Measurements from ENCODE around the gene WDR38. TPM values are rescaled to one million over a fixed set of nuclear protein-coding genes. Genes with fewer than 3 reads are reported as not detected.
A peak's percentile ranks its signal among the peaks of the same experiment; 100 is the strongest.

The WDR38 gene
- total and polyA plus RNA-seq, 9 of the 15 experiments (the other 6 are each of a cell fraction or from before 2014, with no cell fraction given) = not detected

GRCh38 chr9:124868511-124869465 lies 15.5 kb downstream of the WDR38 start (continued):
- TF ChIP-seq GATA2 (CRISPR knock-in tag; IDR thresholded peaks at IDR 0.05) = no peak
- no peak for TF ChIP-seq TFE3 (CRISPR knock-in tag; IDR thresholded peaks at IDR 0.05)
- no peak for TF ChIP-seq CAMTA2 (CRISPR knock-in tag; conservative IDR thresholded peaks at IDR 0.05)
- no peak for TF ChIP-seq TFAM (CRISPR knock-in tag; conservative IDR thresholded peaks at IDR 0.05)
- no peak for TF ChIP-seq ZKSCAN3 (CRISPR knock-in tag; IDR thresholded peaks at IDR 0.05)
- no peak for TF ChIP-seq SMARCA4 (IDR thresholded peaks at IDR 0.05)
- no peak for TF ChIP-seq TCF15 (CRISPR knock-in tag; IDR thresholded peaks at IDR 0.05)
- TF ChIP-seq ZNF280B (CRISPR knock-in tag; IDR thresholded peaks at IDR 0.05) = no peak
- no peak for TF ChIP-seq KAT2B (IDR thresholded peaks at IDR 0.05; ENCODE audit: low read depth, low read length)
- TF ChIP-seq HNRNPK (IDR thresholded peaks at IDR 0.05; ENCODE audit: low read depth, low read length, poor library complexity, severe bottlenecking) = no peak
- 0 out of 2 replicates have a peak, but pooled peaks have one; percentile 55 for TF ChIP-seq ZNF511 (CRISPR knock-in tag; IDR thresholded peaks at IDR 0.05)
- TF ChIP-seq CCAR2 (IDR thresholded peaks at IDR 0.05; ENCODE audit: low read depth, low read length) = no peak
- TF ChIP-seq SUPT5H (IDR thresholded peaks at IDR 0.05) = peak; percentile 96
- TF ChIP-seq TAL1 (IDR thresholded peaks at IDR 0.05) = 0 out of 2 replicates have a peak, but pooled peaks have one; percentile 0
- TF ChIP-seq PHF21A (IDR thresholded peaks at IDR 0.05; ENCODE audit: borderline replicate concordance, low read depth) = no peak
- no peak for TF ChIP-seq MAFG (tag; conservative IDR thresholded peaks at IDR 0.05)
- no peak for TF ChIP-seq C11orf30 (IDR thresholded peaks at IDR 0.05; ENCODE audit: low read depth)
- no peak for TF ChIP-seq ZNF75A (CRISPR knock-in tag; IDR thresholded peaks at IDR 0.05)
- TF ChIP-seq PHB2 (IDR thresholded peaks at IDR 0.05; ENCODE audit: low read depth) = no peak
- TF ChIP-seq ASH1L (IDR thresholded peaks at IDR 0.05; ENCODE audit: borderline replicate concordance, low read depth, partially characterized antibody) = no peak
- TF ChIP-seq RAD21 (CRISPR knock-in tag; conservative IDR thresholded peaks at IDR 0.05 in 1 of 2, IDR thresholded peaks at IDR 0.05 in 1 of 2) = peak in 1 of 2 experiments; percentile 24; a peak in 2 of 4 replicates
- no peak for TF ChIP-seq MEF2A (IDR thresholded peaks at IDR 0.05; ENCODE audit: control insufficient read depth, low read depth, low read length)
- no peak for TF ChIP-seq FOXJ2 (tag; IDR thresholded peaks at IDR 0.05)
- TF ChIP-seq ZBTB2 (IDR thresholded peaks at IDR 0.05) = 0 out of 2 replicates have a peak, but pooled peaks have one; percentile 51

Measured in K562 (cell line).